HT1080 (cell line): ENCODE results near the gene TECPR2. TPM values are rescaled to one million over a fixed set of nuclear protein-coding genes. Genes with fewer than 3 reads are reported as not detected.

Source experiments
- small RNA-seq: library from RNA; depleted of rRNA; stranded (forward); fragments of <200 nt; gene quantifications from one replicate; pipeline ENCODE3, GENCODE V24; 2014
- total RNA-seq: library from RNA; depleted of rRNA; stranded (reverse); fragments of >200 nt; shearing (Covaris generic); gene quantifications from 2 replicates; pipeline ENCODE4 v1.2.3, GENCODE V29; 2014; rRNA removed

TECPR2 gene
- total RNA-seq, 1 experiment from 2014 or later, result 9.0 TPM

Small RNA genes within 50 kb of the gene (small RNA-seq; reads per million reads assigned to genes)
- not detected for gene MIR4309

Other genes with a start within 250 kb of the TECPR2 start
- gene WDR20, start 223.0 kb upstream of the TECPR2 start, total RNA-seq, result 18.7 and 21.6 TPM in 2 replicates
- gene MOK, start 57.8 kb upstream of the TECPR2 start, total RNA-seq, result 34.5 and 36.6 TPM in 2 replicates
- 8.0 and 12.5 TPM in 2 replicates for gene ZNF839, start 43.2 kb upstream of the TECPR2 start, total RNA-seq
- 94.3 and 105 TPM in 2 replicates for gene CINP, start 51 bp upstream of the TECPR2 start, total RNA-seq
- 13.0 and 15.0 TPM in 2 replicates for gene ANKRD9, start 146.8 kb downstream of the TECPR2 start, total RNA-seq
- gene RCOR1, start 229.7 kb downstream of the TECPR2 start, total RNA-seq, result 9.5 and 15.1 TPM in 2 replicates